ENCODE results near the gene BACH2.
A peak's percentile ranks its signal among the peaks of the same experiment; 100 is the strongest.

The BACH2 gene

GRCh38 chr6:89941763-89942497 lies 354.7 kb downstream of the BACH2 start:
- Histone ChIP-seq H3K9me3 (ENCODE audit: control insufficient read depth, low read length) (no peaks in the 10 kb centered on the region), H3K36me3 (ENCODE audit: control insufficient read depth, insufficient read depth, low read length) (no peaks in the 10 kb centered on the region), H3K4me1 (ENCODE audit: control insufficient read depth, insufficient read depth, low read length, poor library complexity, severe bottlenecking) (no peaks in the 10 kb centered on the region), H3K27ac (ENCODE audit: low read depth, low read length, severe bottlenecking) (no peak overlapping the region), H3K4me3 (ENCODE audit: extremely low read depth, insufficient read depth, low read length, poor library complexity, severe bottlenecking) (no peak overlapping the region)
- 90 to 94% methylated on average over 2 to 5 of the region's 6 CpGs for WGBS, 2 experiments (ENCODE audit: insufficient coverage in 2 of 2)

GRCh38 chr6:89941031-89941762 lies 355.4 kb downstream of the BACH2 start:
- H3K4me1 ChIP-seq (ENCODE audit: control insufficient read depth, insufficient read depth, low read length, poor library complexity, severe bottlenecking) = no peaks in the 10 kb centered on the region
- no peak overlapping the region for H3K4me3 ChIP-seq (ENCODE audit: extremely low read depth, insufficient read depth, low read length, poor library complexity, severe bottlenecking)
- H3K36me3 ChIP-seq (ENCODE audit: control insufficient read depth, insufficient read depth, low read length) = no peaks in the 10 kb centered on the region
- 88 to 91% methylated on average over 11 to 14 of the region's 15 CpGs for WGBS, 2 experiments (ENCODE audit: insufficient coverage in 2 of 2)
- H3K9me3 ChIP-seq (ENCODE audit: control insufficient read depth, low read length) = no peaks in the 10 kb centered on the region
- H3K27ac ChIP-seq (ENCODE audit: low read depth, low read length, severe bottlenecking) = no peak overlapping the region

GRCh38 chr6:89940225-89941027 lies 356.2 kb downstream of the BACH2 start:
- no peaks in the 10 kb centered on the region for H3K36me3 ChIP-seq (ENCODE audit: control insufficient read depth, insufficient read depth, low read length)
- H3K27ac ChIP-seq (ENCODE audit: low read depth, low read length, severe bottlenecking) = no peak overlapping the region
- H3K4me3 ChIP-seq (ENCODE audit: extremely low read depth, insufficient read depth, low read length, poor library complexity, severe bottlenecking) = no peak overlapping the region
- H3K9me3 ChIP-seq (ENCODE audit: control insufficient read depth, low read length) = no peaks in the 10 kb centered on the region
- 33 to 50% methylated on average over 3 to 6 of the region's 9 CpGs for WGBS, 2 experiments (ENCODE audit: insufficient coverage in 2 of 2)
- no peaks in the 10 kb centered on the region for H3K4me1 ChIP-seq (ENCODE audit: control insufficient read depth, insufficient read depth, low read length, poor library complexity, severe bottlenecking)

- no peaks in the 10 kb centered on the region for H3K36me3 ChIP-seq (ENCODE audit: control insufficient read depth, insufficient read depth, low read length)
- WGBS, 2 experiments (ENCODE audit: insufficient coverage in 2 of 2) = 50 to 100% methylated on average over 1 to 2 of the region's 2 CpGs
- no peaks in the 10 kb centered on the region for H3K9me3 ChIP-seq (ENCODE audit: control insufficient read depth, low read length)
- no peak overlapping the region for H3K4me3 ChIP-seq (ENCODE audit: extremely low read depth, insufficient read depth, low read length, poor library complexity, severe bottlenecking)
- no peak overlapping the region for H3K27ac ChIP-seq (ENCODE audit: low read depth, low read length, severe bottlenecking)
- H3K4me1 ChIP-seq (ENCODE audit: control insufficient read depth, insufficient read depth, low read length, poor library complexity, severe bottlenecking) = no peaks in the 10 kb centered on the region
These were observed 357.5 kb downstream of the BACH2 start for GRCh38 chr6:89939144-89939543.

GRCh38 chr6:89938014-89938413 lies 358.6 kb downstream of the BACH2 start:
- no peak overlapping the region for H3K4me3 ChIP-seq (ENCODE audit: extremely low read depth, insufficient read depth, low read length, poor library complexity, severe bottlenecking)
- H3K4me1 ChIP-seq (ENCODE audit: control insufficient read depth, insufficient read depth, low read length, poor library complexity, severe bottlenecking) = no peaks in the 10 kb centered on the region
- 88 to 90% methylated on average over 11 of the region's 12 CpGs for WGBS, 2 experiments (ENCODE audit: insufficient coverage in 2 of 2)
- H3K9me3 ChIP-seq (ENCODE audit: control insufficient read depth, low read length) = no peaks in the 10 kb centered on the region
- no peaks in the 10 kb centered on the region for H3K36me3 ChIP-seq (ENCODE audit: control insufficient read depth, insufficient read depth, low read length)
- no peak overlapping the region for H3K27ac ChIP-seq (ENCODE audit: low read depth, low read length, severe bottlenecking)

- no peaks in the 10 kb centered on the region for H3K4me1 ChIP-seq (ENCODE audit: control insufficient read depth, insufficient read depth, low read length, poor library complexity, severe bottlenecking)
- 100% methylated on average over 1 of the region's 1 CpG for WGBS, 2 experiments (ENCODE audit: insufficient coverage in 2 of 2)
- H3K4me3 ChIP-seq (ENCODE audit: extremely low read depth, insufficient read depth, low read length, poor library complexity, severe bottlenecking) = no peak overlapping the region
These were observed 360.5 kb downstream of the BACH2 start for GRCh38 chr6:89936177-89936576.

GRCh38 chr6:89934685-89935366 lies 361.8 kb downstream of the BACH2 start:
- H3K4me3 ChIP-seq (ENCODE audit: extremely low read depth, insufficient read depth, low read length, poor library complexity, severe bottlenecking) = no peak overlapping the region
- H3K27ac ChIP-seq (ENCODE audit: low read depth, low read length, severe bottlenecking) = no peak overlapping the region
- WGBS, 2 experiments (ENCODE audit: insufficient coverage in 2 of 2) = 82 to 90% methylated on average over 11 to 15 of the region's 19 CpGs
- no peaks in the 10 kb centered on the region for H3K36me3 ChIP-seq (ENCODE audit: control insufficient read depth, insufficient read depth, low read length)
- H3K4me1 ChIP-seq (ENCODE audit: control insufficient read depth, insufficient read depth, low read length, poor library complexity, severe bottlenecking) = no peaks in the 10 kb centered on the region
- no peaks in the 10 kb centered on the region for H3K9me3 ChIP-seq (ENCODE audit: control insufficient read depth, low read length)

More at GRCh38 chr6:89936177-89936576, 360.5 kb downstream of the BACH2 start:
- no peaks in the 10 kb centered on the region for H3K36me3 ChIP-seq (ENCODE audit: control insufficient read depth, insufficient read depth, low read length)
- H3K9me3 ChIP-seq (ENCODE audit: control insufficient read depth, low read length) = no peaks in the 10 kb centered on the region
- H3K27ac ChIP-seq (ENCODE audit: low read depth, low read length, severe bottlenecking) = no peak overlapping the region

GRCh38 chr6:89932245-89932802 lies 364.3 kb downstream of the BACH2 start:
- peaks cover 14% of the 10 kb centered on the region for H3K4me1 ChIP-seq (ENCODE audit: control insufficient read depth, insufficient read depth, low read length, poor library complexity, severe bottlenecking)
- H3K4me3 ChIP-seq (ENCODE audit: extremely low read depth, insufficient read depth, low read length, poor library complexity, severe bottlenecking) = no peak overlapping the region
- WGBS, 2 experiments (ENCODE audit: insufficient coverage in 2 of 2) = 95 to 96% methylated on average over 21 of the region's 22 CpGs
- H3K36me3 ChIP-seq (ENCODE audit: control insufficient read depth, insufficient read depth, low read length) = no peaks in the 10 kb centered on the region
- H3K9me3 ChIP-seq (ENCODE audit: control insufficient read depth, low read length) = no peaks in the 10 kb centered on the region
- H3K27ac ChIP-seq (ENCODE audit: low read depth, low read length, severe bottlenecking) = no peak overlapping the region

- H3K9me3 ChIP-seq (ENCODE audit: control insufficient read depth, low read length) = no peaks in the 10 kb centered on the region
- H3K4me3 ChIP-seq (ENCODE audit: extremely low read depth, insufficient read depth, low read length, poor library complexity, severe bottlenecking) = no peak overlapping the region
- WGBS, 2 experiments (ENCODE audit: insufficient coverage in 2 of 2) = 84 to 94% methylated on average over 2 to 5 of the region's 5 CpGs
- H3K27ac ChIP-seq (ENCODE audit: low read depth, low read length, severe bottlenecking) = no peak overlapping the region
- H3K36me3 ChIP-seq (ENCODE audit: control insufficient read depth, insufficient read depth, low read length) = no peaks in the 10 kb centered on the region
- H3K4me1 ChIP-seq (ENCODE audit: control insufficient read depth, insufficient read depth, low read length, poor library complexity, severe bottlenecking) = peaks cover 14% of the 10 kb centered on the region
These were observed 365.9 kb downstream of the BACH2 start for GRCh38 chr6:89930789-89931188.

GRCh38 chr6:89928604-89929003 lies 368.0 kb downstream of the BACH2 start:
- H3K36me3 ChIP-seq (ENCODE audit: control insufficient read depth, insufficient read depth, low read length) = no peaks in the 10 kb centered on the region
- H3K4me3 ChIP-seq (ENCODE audit: extremely low read depth, insufficient read depth, low read length, poor library complexity, severe bottlenecking) = no peak overlapping the region
- peaks cover 14% of the 10 kb centered on the region for H3K4me1 ChIP-seq (ENCODE audit: control insufficient read depth, insufficient read depth, low read length, poor library complexity, severe bottlenecking)
- H3K9me3 ChIP-seq (ENCODE audit: control insufficient read depth, low read length) = no peaks in the 10 kb centered on the region
- 90 to 100% methylated on average over 2 to 4 of the region's 6 CpGs for WGBS, 2 experiments (ENCODE audit: insufficient coverage in 2 of 2)
- H3K27ac ChIP-seq (ENCODE audit: low read depth, low read length, severe bottlenecking) = peak overlapping the region; percentile 84

Measured in mesodermal cell (in vitro differentiated cells).